CD14-positive monocyte (primary cell): Measurements from ENCODE around the gene MRGPRG. TPM values are rescaled to one million over a fixed set of nuclear protein-coding genes. Genes with fewer than 3 reads are reported as not detected.

Source experiments
- DNase-seq, 3 donors: peaks; one replicate each; pipeline ENCODE4 v3.0.0-alpha.2; 2011 to 2022
- H2AFZ ChIP-seq: 2 replicates; pipeline ENCODE4 v1.6.0; 2012; ENCODE audit warnings: mild to moderate bottlenecking, low read depth, low read length, inconsistent platforms; ENCODE audit not compliant: insufficient read depth, poor library complexity, severe bottlenecking
- H3K27ac ChIP-seq, 2 donors: 1 replicate in 1 of 2; 2 replicates in 1 of 2; pipeline ENCODE4 v1.5.1; 2012 to 2013; ENCODE audit warnings: low read length in 2 of 2, control low read depth in 1 of 2, inconsistent platforms in 1 of 2, low read depth in 1 of 2, mild to moderate bottlenecking in 1 of 2
- H3K27me3 ChIP-seq, 2 donors: one replicate each; pipeline versions ENCODE4 v1.6.0 to v1.6.1; 2011 to 2013; ENCODE audit warnings: low read length in 2 of 2; ENCODE audit not compliant: control insufficient read depth in 2 of 2, insufficient read depth in 2 of 2
- H3K36me3 ChIP-seq, 2 donors: replicated peaks in 1 of 2; 1 replicate in 1 of 2; 2 replicates in 1 of 2; pipeline versions ENCODE4 v1.5.1 to v1.6.1; 2012 to 2013; ENCODE audit warnings: low read length in 2 of 2, control low read depth in 1 of 2, inconsistent platforms in 1 of 2, mild to moderate bottlenecking in 1 of 2; ENCODE audit not compliant: insufficient read depth in 2 of 2, control insufficient read depth in 1 of 2
- H3K4me1 ChIP-seq, 2 donors: 1 replicate in 1 of 2; 2 replicates in 1 of 2; pipeline versions ENCODE4 v1.5.1 to v1.6.1; 2012 to 2013; ENCODE audit warnings: low read length in 2 of 2, control low read depth in 1 of 2, inconsistent platforms in 1 of 2, mild to moderate bottlenecking in 1 of 2, moderate library complexity in 1 of 2; ENCODE audit not compliant: insufficient read depth in 2 of 2, control insufficient read depth in 1 of 2
- H3K4me2 ChIP-seq: replicated peaks from 2 replicates; pipeline ENCODE3; 2012; ENCODE audit warnings: low read length, moderate library complexity, mild to moderate bottlenecking; ENCODE audit not compliant: poor library complexity, severe bottlenecking; ENCODE audit errors: extremely low read depth
- H3K4me3 ChIP-seq, 3 experiments: fragments of 200-600 bp in 1 of 3; sonication (generic) in 1 of 3; replicated peaks in 1 of 3; 1 replicate in 2 of 3; 2 replicates in 1 of 3; pipeline ENCODE4 v1.5.1; 2011 to 2013; ENCODE audit warnings: low read length in 3 of 3, mild to moderate bottlenecking in 3 of 3, control low read depth in 2 of 3, low read depth in 2 of 3, inconsistent platforms in 1 of 3, moderate library complexity in 1 of 3
- H3K79me2 ChIP-seq: 2 replicates; pipeline ENCODE4 v1.6.0; 2012; ENCODE audit warnings: mild to moderate bottlenecking, control low read depth, inconsistent platforms, low read length, moderate library complexity; ENCODE audit not compliant: insufficient read depth
- H3K9ac ChIP-seq: 2 replicates; pipeline ENCODE4 v1.6.0; 2017; ENCODE audit warnings: low read length, mild to moderate bottlenecking; ENCODE audit not compliant: insufficient read depth, poor library complexity, severe bottlenecking
- H3K9me3 ChIP-seq, 2 donors: replicated peaks in 1 of 2; 1 replicate in 1 of 2; 2 replicates in 1 of 2; pipeline versions ENCODE4 v1.5.1 to v1.6.1; 2012 to 2013; ENCODE audit warnings: low read length in 2 of 2, control low read depth in 1 of 2; ENCODE audit not compliant: control insufficient read depth in 1 of 2, insufficient read depth in 1 of 2
- H4K20me1 ChIP-seq: 2 replicates; pipeline ENCODE4 v1.6.0; 2012; ENCODE audit warnings: mild to moderate bottlenecking, low read length, control low read depth, moderate library complexity; ENCODE audit not compliant: insufficient read depth
- H3K27ac Mint-ChIP-seq, 7 donors: one replicate each; pipeline ENCODE4 v1.8.0; 2020; ENCODE audit warnings: mild to moderate bottlenecking in 7 of 7, mixed read lengths in 7 of 7, moderate library complexity in 6 of 7, inconsistent platforms in 2 of 7
- H3K27me3 Mint-ChIP-seq, 3 donors: one replicate each; pipeline ENCODE4 v1.8.0; 2021 to 2022; ENCODE audit warnings: low read depth in 3 of 3, mild to moderate bottlenecking in 3 of 3, mixed read lengths in 3 of 3, moderate library complexity in 3 of 3, inconsistent platforms in 1 of 3
- H3K36me3 Mint-ChIP-seq, 2 donors: one replicate each; pipeline ENCODE4 v1.8.0; 2020; ENCODE audit warnings: mixed read lengths in 2 of 2, inconsistent platforms in 1 of 2, mild to moderate bottlenecking in 1 of 2
- H3K4me1 Mint-ChIP-seq: one replicate; pipeline ENCODE4 v1.8.0; 2020; ENCODE audit warnings: mild to moderate bottlenecking, mixed read lengths
- H3K4me3 Mint-ChIP-seq, 2 donors: one replicate each; pipeline ENCODE4 v1.8.0; 2020; ENCODE audit warnings: mild to moderate bottlenecking in 2 of 2, mixed read lengths in 2 of 2, moderate library complexity in 1 of 2
- H3K9me3 Mint-ChIP-seq, 7 donors: one replicate each; pipeline ENCODE4 v1.8.0; 2020 to 2022; ENCODE audit warnings: mixed read lengths in 7 of 7, mild to moderate bottlenecking in 6 of 7, moderate library complexity in 6 of 7, inconsistent platforms in 2 of 7
- CTCF ChIP-seq: fragments of 200-600 bp; IDR thresholded peaks from one replicate; pipeline ENCODE4 v1.8.0; 2022; ENCODE audit warnings: antibody characterized with exemption, mild to moderate bottlenecking
- WGBS: methylation state at CpG from one replicate; pipeline ENCODE4 v1.1.5; 2013; ENCODE audit warnings: missing lambda C conversion rate; ENCODE audit not compliant: insufficient coverage; 5-methylcytosine and 5-hydroxymethylcytosine counted together
- intact Hi-C, 2 donors: fragments of 100-400 bp; cut with micrococcal nuclease; formaldehyde crosslinking; loops; one replicate each; pipeline versions ENCODE4 v1.15.0 to v1.15.1; 2023
- polyA plus RNA-seq, 3 donors: library from polyadenylated mRNA; depleted of rRNA in 1 of 3; unstranded in 2 of 3; stranded (reverse) in 1 of 3; fragments of 300-500 nt in 2 of 3; fragments of >200 nt in 1 of 3; fragmentation: Illumina TruSeq in 2 of 3; gene quantifications; 1 replicate in 2 of 3; 2 replicates in 1 of 3; pipeline ENCODE4 v1.2.3, GENCODE V29; 2012 to 2021

Gene MRGPRG
- polyA plus RNA-seq, 3 donors: not detected

- Histone ChIP-seq H3K4me3 (no peak overlapping the region), H3K36me3 (no peaks in the 10 kb centered on the region), H3K4me1 (no peaks in the 10 kb centered on the region), H3K79me2 (no peaks in the 10 kb centered on the region), H4K20me1 (no peaks in the 10 kb centered on the region), H3K4me2 (no peak overlapping the region), H3K27ac (no peak overlapping the region), H3K9me3 (peaks cover 0 to 8% of the 10 kb centered on the region in 2 donors), H3K9ac (no peak overlapping the region), H2AFZ (no peak overlapping the region), H3K27me3 (no peaks in the 10 kb centered on the region)
- Mint-ChIP-seq H3K4me1 (no peaks in the 10 kb centered on the region), H3K27me3 (peaks cover 0 to 9% (median 4%) of the 10 kb centered on the region in 3 donors), H3K4me3 (no peak overlapping the region), H3K9me3 (peaks cover 10 to 39% (median 19%) of the 10 kb centered on the region in 7 donors), H3K27ac (peak overlapping the region in 2 of 7 donors; percentile 10 to 75), H3K36me3 (no peaks in the 10 kb centered on the region)
- no peak for DNase-seq
- intact Hi-C loops: no loop called here
- WGBS: 100% methylated on average over 1 of the region's 11 CpGs
- TF ChIP-seq CTCF: no peak
Measured at GRCh38 chr11:3184732-3185347, 33.8 kb downstream of the MRGPRG start.

GRCh38 chr11:3183523-3183922 lies 35.1 kb downstream of the MRGPRG start:
- Histone ChIP-seq H2AFZ (no peak overlapping the region), H4K20me1 (no peaks in the 10 kb centered on the region), H3K9ac (no peak overlapping the region), H3K79me2 (no peaks in the 10 kb centered on the region), H3K9me3 (peaks cover 0 to 8% of the 10 kb centered on the region in 2 donors), H3K27me3 (no peaks in the 10 kb centered on the region), H3K4me2 (no peak overlapping the region), H3K27ac (no peak overlapping the region), H3K36me3 (no peaks in the 10 kb centered on the region), H3K4me1 (no peaks in the 10 kb centered on the region), H3K4me3 (no peak overlapping the region)
- Mint-ChIP-seq H3K4me3 (no peak overlapping the region), H3K36me3 (no peaks in the 10 kb centered on the region), H3K4me1 (no peaks in the 10 kb centered on the region), H3K27me3 (peaks cover 0 to 9% (median 4%) of the 10 kb centered on the region in 3 donors), H3K27ac (no peak overlapping the region), H3K9me3 (peaks cover 10 to 39% (median 20%) of the 10 kb centered on the region in 7 donors)
- DNase-seq: no peak
- 89% methylated on average over 4 of the region's 6 CpGs for WGBS
- intact Hi-C loops: no loop called here
- no peak for TF ChIP-seq CTCF
